ENCODE results near the gene SCYGR7. TPM values are rescaled to one million over a fixed set of nuclear protein-coding genes. Genes with fewer than 3 reads are reported as not detected.
A peak's percentile ranks its signal among the peaks of the same experiment; 100 is the strongest.
"Not testable (repeated sequence)": the region's sequence is repeated elsewhere in the genome, so short reads cannot be mapped to it uniquely, and the experiment has no call there.

The SCYGR7 gene, protein sequence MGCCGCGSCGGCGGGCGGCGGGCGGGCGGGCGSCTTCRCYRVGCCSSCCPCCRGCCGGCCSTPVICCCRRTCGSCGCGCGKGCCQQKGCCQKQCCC
- not detected in 2 replicates for total RNA-seq (2014; rRNA removed)
- polyA plus RNA-seq (2012): not detected

DNA sequence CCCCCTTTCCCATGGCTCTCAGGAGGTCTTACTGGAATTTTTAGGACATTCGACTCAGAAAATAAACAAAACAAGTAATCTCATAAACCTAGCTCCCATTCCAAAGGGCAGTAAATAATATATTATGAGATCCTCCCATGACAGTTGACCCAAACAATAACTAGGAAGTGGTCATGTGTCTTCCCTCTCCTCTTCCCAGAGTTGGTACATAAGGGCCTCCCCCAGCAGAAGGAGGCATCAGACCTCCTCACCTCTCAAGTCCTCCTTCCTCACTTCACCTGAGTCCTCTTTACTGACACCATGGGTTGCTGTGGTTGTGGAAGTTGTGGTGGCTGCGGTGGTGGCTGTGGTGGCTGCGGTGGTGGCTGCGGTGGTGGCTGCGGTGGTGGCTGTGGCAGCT, at the start of gene SCYGR7:
TSS of gene SCYGR7 (plus strand) at position 301 of the 400 bp plus-strand sequence. CDS start at position 301, 0 bp downstream.
- no peak for DNase-seq (ENCODE audit: low read depth)

GRCh38 chr2:227684258-227684657, 43.9 kb upstream of the SCYGR7 start:
- DNase-seq (ENCODE audit: low read depth): no peak

DNA sequence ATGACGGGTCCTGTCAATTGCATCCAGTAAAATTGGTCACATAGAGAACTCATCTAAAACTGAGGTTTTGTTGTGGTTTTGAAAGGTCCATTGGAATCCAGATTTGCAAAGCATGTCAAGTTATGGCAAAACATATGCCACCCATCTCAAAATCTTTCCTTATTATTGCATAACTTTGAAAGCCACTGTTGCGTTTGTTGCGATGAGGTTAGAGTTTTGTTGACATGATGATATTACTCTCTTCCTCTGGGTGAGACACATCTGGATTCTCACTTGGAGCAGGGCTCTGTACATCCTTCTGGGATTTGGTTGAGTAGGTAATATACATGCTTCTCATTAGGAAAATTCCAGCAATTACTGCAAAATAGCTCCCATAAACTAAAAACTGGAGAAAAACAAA, 40.9 kb upstream of the SCYGR7 start:
- DNase-seq (ENCODE audit: low read depth): no peak

DNA sequence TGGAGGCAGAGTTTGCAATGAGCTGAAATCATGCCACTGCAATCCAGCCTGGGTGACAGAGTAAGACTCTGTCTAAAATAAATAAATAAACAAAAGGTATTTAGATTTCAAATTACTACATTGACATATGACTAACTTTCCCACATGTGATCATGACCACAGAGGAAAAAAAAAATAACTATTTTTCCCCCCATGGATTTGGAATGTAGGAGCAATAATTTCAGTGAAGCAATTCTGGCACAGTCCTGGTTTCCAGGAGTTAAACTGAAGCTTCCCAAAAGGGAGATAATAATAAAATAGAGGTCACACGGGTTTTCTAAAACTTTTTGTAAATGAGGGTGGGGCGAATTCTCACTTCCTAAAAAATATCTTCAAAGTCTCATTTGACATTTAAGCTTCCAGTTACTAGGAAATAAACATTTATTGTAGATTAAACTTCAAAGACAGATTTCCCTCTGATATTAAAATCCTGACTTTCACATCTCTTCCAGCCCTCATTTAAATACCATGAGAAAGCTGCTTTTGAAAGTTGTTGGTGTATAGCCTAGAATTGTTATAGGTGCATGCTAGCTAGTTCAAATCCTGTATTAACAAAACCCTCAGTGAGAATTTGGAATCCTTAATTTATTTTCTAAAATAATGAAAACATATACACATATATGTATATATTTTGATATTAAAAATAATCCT, 31.0 kb upstream of the SCYGR7 start:
- no peak for DNase-seq (ENCODE audit: low read depth)

GRCh38 chr2:227701556-227701955, 26.6 kb upstream of the SCYGR7 start:
- DNase-seq (ENCODE audit: low read depth): no peak

- DNase-seq (ENCODE audit: low read depth): no peak
These were observed 24.8 kb upstream of the SCYGR7 start for GRCh38 chr2:227703280-227703732.

- no peak for DNase-seq (ENCODE audit: low read depth)
These were observed 24.2 kb upstream of the SCYGR7 start for GRCh38 chr2:227703961-227704360.

DNA sequence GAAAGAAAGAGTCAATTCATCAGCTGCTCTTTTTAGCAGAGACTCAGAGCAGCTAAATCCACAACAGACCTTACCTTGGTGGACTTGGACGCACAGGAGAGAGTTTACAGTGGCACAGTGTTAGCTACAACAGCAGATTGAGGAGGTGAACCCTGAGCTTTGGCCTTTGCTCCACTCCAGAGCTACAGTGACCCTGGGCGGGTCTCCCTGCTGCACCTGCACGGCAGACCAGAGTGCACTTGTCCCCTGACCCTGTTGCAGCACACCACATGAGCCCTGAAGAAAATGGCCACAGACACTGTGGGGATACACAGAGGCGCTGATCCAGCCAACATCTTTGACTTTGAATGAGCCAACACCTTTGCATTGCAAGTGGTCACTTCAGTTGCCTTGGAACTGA, 21.3 kb upstream of the SCYGR7 start:
- DNase-seq (ENCODE audit: low read depth): no peak

DNA sequence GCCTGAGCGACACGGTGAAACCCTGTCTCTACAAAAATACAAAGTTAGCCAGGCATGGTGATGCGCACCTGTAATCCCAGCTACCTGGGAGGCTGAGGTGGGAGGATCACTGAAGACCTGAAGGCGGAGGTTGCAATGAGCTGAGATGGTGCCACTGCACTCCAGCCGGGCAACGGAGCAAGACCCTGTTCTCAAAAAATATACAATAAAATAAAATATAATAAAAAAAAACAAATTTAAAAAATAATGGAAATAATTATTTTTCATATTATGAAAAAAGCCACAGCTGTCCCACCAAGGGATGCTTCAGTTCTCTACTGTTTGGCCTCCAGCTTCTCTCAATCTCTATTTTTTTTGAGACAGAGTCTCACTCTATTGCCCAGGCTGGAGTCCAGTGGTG, 20.7 kb upstream of the SCYGR7 start:
- DNase-seq (ENCODE audit: low read depth): no peak

DNA sequence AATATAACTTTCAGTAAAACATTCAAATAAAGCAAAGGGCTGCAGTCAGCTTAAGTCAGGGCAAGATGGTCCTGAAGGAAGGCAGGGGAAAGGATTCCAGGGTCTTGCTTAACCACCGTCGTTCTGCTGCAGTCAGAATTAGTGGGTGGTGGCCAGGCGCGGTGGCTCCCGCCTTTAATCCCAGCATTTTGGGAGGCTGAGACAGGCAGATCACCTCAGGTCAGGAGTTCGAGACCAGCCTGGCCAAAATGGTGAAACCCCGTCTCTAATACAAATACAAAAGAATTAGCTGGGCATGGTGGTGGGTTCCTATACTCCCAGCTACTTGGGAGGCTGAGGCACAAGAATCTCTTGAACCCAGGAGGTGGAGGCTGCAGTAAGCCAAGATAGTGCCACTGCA, 17.1 kb upstream of the SCYGR7 start:
- DNase-seq (ENCODE audit: low read depth): no peak

- DNase-seq (ENCODE audit: low read depth): no peak
These were observed 14.8 kb upstream of the SCYGR7 start for GRCh38 chr2:227713291-227713690.

DNA sequence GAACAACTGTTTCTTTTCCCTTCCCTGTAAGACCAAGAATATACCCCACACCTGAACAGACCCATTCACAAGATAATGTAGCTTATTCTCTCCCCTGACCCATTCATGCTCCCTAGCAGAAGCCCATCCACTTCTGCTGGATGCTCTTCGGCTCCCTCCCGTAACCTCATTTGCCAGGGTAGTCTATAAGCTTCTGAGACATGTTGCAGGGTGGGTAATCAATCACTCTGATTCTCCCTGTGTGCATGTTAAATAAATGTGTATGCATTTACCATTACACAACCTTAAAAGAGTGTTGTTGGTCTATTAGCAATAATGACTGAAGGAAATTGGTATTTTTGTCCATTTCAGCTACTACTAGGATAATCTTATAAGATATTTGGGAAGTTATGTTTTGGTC, 11.6 kb upstream of the SCYGR7 start:
- DNase-seq (ENCODE audit: low read depth): no peak

DNA sequence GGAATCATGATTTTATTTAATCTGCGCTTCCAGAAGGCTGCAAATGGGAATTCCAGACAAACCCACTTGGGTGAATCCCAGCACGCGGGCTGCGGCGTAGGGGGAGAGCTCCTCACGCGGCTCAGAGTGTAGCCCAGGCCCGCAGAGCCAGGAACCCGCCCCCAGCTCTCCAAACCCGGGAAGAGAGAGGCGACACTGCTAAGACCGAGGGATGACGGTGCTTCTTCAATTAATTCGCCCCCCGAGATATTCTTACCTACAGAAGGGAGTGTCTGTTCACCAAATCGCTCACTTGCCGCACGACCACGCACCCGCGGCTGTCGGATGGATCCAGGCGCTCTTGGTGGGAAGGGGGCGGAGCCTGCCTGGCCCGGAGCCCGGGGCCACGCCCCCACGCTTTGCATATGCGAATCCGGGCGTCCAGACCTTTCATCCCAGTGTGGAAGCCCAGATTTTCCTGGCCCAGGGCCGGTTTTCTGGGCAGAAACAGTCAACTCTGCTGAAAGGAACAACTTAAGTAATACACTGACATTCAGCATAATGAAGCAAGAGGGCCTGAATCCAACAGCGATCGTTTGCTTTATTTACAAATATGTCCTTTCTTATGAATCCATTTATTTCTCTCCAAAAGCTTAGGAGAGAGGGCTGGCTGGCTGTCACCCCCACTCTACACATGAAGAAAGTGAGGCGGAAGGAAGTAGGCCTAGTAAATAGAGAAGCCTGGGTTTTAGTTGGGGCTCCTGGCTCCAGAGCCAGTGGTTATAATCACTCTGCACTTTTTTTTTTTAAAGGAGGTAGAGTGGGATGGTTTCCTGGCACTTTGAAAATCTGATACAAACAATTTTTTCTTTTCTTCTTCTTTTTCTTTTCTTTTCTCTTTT, 10.2 kb upstream of the SCYGR7 start, which contains the start of gene SLC19A3:
TSS of gene SLC19A3 (minus strand) at position 342 of the 881 bp plus-strand sequence. CDS start 15,710 bp downstream, outside the sequence.
- DNase-seq (ENCODE audit: low read depth): peak; percentile 62

DNA sequence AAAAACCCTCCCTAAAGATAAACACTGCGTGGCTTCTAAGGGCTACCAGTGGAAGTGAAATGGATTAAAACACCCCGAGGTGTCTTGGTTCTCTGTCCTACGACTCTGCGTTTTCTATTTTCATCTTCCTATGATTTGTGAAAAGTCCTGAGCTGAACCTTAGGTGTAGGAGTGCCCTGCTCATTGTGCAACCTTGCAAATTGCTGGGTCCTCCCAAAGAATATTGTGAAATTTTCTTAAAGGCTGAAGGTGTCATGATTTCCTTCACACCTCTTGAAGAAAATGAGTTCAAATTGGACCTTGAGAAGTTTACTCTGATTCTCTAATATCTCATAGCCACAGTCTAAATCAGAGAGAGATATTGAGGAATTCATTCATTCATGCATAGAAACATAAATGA, 8.5 kb upstream of the SCYGR7 start:
- no peak for DNase-seq (ENCODE audit: low read depth)

GRCh38 chr2:227720680-227721079, 7.5 kb upstream of the SCYGR7 start:
- no peak for DNase-seq (ENCODE audit: low read depth)

GRCh38 chr2:227722821-227723220, 5.3 kb upstream of the SCYGR7 start:
- DNase-seq (ENCODE audit: low read depth): not testable (repeated sequence)

DNA sequence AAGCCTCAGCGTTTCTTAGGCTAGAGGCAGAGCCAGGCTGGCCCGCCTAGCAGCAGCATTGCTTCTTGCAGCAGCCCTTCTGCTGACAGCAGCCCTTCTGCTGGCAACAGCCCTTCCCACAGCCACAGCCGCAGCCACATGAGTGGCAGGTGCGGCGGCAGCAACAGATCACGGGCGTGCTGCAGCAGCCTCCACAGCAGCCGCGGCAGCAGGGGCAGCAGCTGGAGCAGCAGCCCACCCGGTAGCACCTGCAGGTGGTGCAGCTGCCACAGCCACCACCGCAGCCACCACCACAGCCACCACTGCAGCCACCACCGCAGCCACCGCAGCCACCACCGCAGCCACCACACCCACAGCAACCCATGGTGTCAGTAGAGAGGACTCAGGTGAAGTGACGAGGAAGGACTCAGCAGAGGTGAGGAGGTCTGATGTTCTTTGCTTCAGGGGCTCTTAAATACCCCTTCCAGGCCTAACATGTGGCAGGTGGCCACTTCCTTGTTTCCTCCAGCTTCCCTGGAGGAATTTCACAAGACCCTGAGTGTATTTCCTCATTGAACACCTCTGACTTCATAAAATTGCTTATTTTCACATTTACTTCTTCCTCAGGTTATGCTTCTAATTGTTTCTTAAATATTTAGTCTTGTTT, 3.6 kb upstream of the SCYGR7 start, which contains the start of gene SCYGR6:
TSS of gene SCYGR6 (minus strand) at position 364 of the 646 bp plus-strand sequence. CDS start at position 364, 0 bp downstream.
- no peak for DNase-seq (ENCODE audit: low read depth)

GRCh38 chr2:227739351-227739750, 11.2 kb downstream of the SCYGR7 start:
- DNase-seq (ENCODE audit: low read depth): no peak

DNA sequence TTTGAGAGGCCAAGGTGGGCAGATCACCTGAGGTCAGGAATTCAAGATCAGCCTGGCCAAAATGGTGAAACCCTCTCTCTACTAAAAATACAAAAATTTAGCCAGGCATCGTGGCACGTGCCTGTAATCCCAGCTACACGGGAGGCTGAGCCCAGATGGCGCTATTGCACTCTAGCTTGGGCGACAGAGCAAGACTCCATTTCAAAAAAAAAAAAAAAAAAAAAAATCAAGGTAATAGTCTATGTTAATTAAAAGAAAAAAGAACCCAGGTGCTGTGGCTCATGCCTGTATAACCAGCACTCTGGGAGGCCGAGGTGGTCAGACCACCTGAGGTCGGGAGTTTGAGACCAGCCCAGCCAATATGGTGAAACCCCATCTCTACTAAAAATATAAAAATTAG, 12.6 kb downstream of the SCYGR7 start:
- DNase-seq (ENCODE audit: low read depth): not testable (repeated sequence)

GRCh38 chr2:227745594-227745993, 17.5 kb downstream of the SCYGR7 start, which contains the start of gene SCYGR8:
Gene SCYGR8 (plus strand): TSS chr2:227745894. CDS start chr2:227745894, 0 bp downstream.
- DNase-seq (ENCODE audit: low read depth): no peak

DNA sequence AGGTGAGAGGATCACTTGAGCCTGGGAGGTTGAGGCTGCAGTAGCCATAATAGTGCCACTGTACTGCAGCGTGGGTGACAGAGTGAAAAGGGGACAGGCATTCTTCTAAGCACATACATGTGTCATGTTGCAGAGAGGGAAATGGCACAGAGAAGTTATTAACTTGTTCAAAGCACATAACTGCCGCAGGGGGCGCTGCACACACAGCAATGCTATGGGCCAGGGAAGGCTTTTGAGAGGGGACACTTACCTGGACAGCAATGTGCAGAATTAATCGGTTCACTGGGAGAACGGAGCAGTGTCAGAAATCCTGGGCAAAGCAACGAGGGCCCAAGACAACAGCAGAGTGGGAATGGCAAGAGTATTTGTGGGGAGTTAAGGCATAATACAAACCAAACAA, 19.9 kb downstream of the SCYGR7 start:
- DNase-seq (ENCODE audit: low read depth): peak; percentile 6
